Measurements from ENCODE around the gene SH2D3A.

DNA sequence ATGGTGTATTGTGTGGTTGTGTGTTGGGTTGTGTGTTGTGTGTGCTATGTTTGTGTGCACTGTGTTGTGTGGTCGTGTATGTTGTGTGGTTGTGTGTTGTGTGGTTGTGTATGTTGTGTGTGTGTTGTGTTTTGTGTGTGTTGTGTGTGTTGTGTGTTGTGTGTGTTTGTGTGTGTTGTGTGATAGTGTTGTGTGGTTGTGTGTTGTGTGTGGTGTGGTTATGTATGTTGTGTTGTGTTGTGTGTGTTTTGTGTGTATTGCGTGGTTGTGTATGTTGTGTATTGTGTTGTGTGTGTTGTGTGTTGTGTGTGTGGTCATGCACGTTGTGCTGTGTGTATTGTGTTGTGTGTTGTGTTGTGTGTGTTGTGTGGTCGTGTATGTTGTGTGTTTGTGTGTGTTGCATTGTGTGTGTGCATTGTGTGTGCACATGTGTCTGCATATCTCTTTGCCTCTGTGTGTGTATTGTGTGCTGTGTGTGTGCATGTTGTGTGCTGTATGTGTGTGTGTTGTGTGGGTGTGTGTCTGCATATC is 49.7 kb downstream of the SH2D3A start:
- TF ChIP-seq EZH2 (IDR thresholded peaks at IDR 0.05; ENCODE audit: low read length) = no peak
- TF ChIP-seq, protein P1, sequence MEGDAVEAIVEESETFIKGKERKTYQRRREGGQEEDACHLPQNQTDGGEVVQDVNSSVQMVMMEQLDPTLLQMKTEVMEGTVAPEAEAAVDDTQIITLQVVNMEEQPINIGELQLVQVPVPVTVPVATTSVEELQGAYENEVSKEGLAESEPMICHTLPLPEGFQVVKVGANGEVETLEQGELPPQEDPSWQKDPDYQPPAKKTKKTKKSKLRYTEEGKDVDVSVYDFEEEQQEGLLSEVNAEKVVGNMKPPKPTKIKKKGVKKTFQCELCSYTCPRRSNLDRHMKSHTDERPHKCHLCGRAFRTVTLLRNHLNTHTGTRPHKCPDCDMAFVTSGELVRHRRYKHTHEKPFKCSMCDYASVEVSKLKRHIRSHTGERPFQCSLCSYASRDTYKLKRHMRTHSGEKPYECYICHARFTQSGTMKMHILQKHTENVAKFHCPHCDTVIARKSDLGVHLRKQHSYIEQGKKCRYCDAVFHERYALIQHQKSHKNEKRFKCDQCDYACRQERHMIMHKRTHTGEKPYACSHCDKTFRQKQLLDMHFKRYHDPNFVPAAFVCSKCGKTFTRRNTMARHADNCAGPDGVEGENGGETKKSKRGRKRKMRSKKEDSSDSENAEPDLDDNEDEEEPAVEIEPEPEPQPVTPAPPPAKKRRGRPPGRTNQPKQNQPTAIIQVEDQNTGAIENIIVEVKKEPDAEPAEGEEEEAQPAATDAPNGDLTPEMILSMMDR (optimal IDR thresholded peaks at IDR 0.05 in 1 of 3, IDR thresholded peaks at IDR 0.05 in 1 of 3, conservative IDR thresholded peaks at IDR 0.05 in 1 of 3; ENCODE audit: extremely low read depth in 1 of 3, insufficient read depth in 2 of 3, low read length in 3 of 3) = no peak
